PC-3 (cell line): ENCODE data around the gene RPL37. TPM values are rescaled to one million over a fixed set of nuclear protein-coding genes. Genes with fewer than 3 reads are reported as not detected.
A peak's percentile ranks its signal among the peaks of the same experiment; 100 is the strongest.

Experiments used
- ATAC-seq: fragments of 200-7000 bp; cut with Tn5 transposase; 2 replicates; pipeline ENCODE4 v1.9.1; 2020; ENCODE audit warnings: mild to moderate bottlenecking, moderate library complexity
- BruUV-seq: library from RNA; stranded (reverse); fragments of 400-500 nt; replicated peaks from 2 replicates; lab custom pipeline; 2021; lab: Mats Ljungman, UMichigan
- CTCF ChIA-PET: fragments of 300-600 bp; sonication (Branson Sonifier 250); formaldehyde crosslinking; loops from one replicate; lab custom pipeline; 2022; ENCODE audit warnings: antibody characterized with exemption; lab: Charles Lee
- POLR2A ChIA-PET: fragments of 300-600 bp; sonication (Branson Sonifier 250); formaldehyde crosslinking; loops from one replicate; lab custom pipeline; 2022; ENCODE audit warnings: antibody characterized with exemption; ENCODE audit not compliant: unreplicated experiment; lab: Charles Lee
- DNase-seq: peaks from one replicate; pipeline ENCODE4 v3.0.0-alpha.2; 2015
- H2AFZ ChIP-seq: fragments of 300-600 bp; sonication (generic); 2 replicates; pipeline ENCODE4 v1.6.0; 2016; ENCODE audit warnings: antibody characterized with exemption, low read length
- H3F3A ChIP-seq: fragments of 300-600 bp; sonication (generic); one replicate; pipeline ENCODE4 v1.6.0; 2017; ENCODE audit warnings: antibody characterized with exemption, low read length, control low read depth, mild to moderate bottlenecking; ENCODE audit not compliant: unreplicated experiment
- H3K27ac ChIP-seq: fragments of 300-600 bp; sonication (generic); 2 replicates; pipeline ENCODE4 v1.5.1; 2016; ENCODE audit warnings: mild to moderate bottlenecking, low read length
- H3K27me3 ChIP-seq: fragments of 300-600 bp; sonication (generic); 2 replicates; pipeline ENCODE4 v1.6.1; 2016; ENCODE audit warnings: low read length, mixed read lengths
- H3K36me3 ChIP-seq: fragments of 300-600 bp; sonication (generic); 2 replicates; pipeline ENCODE4 v1.6.1; 2016; ENCODE audit warnings: low read depth, mixed run types, low read length, mixed read lengths
- H3K4me1 ChIP-seq: fragments of 300-600 bp; sonication (generic); 2 replicates; pipeline ENCODE4 v1.5.1; 2016; ENCODE audit warnings: low read length; ENCODE audit not compliant: insufficient read depth
- H3K4me2 ChIP-seq: fragments of 300-600 bp; sonication (generic); 2 replicates; pipeline ENCODE4 v1.6.0; 2016; ENCODE audit warnings: low read length
- H3K4me3 ChIP-seq: fragments of 300-600 bp; sonication (generic); 2 replicates; pipeline ENCODE4 v1.5.1; 2016; ENCODE audit warnings: mild to moderate bottlenecking, low read length, mixed read lengths
- H3K79me2 ChIP-seq: fragments of 300-600 bp; sonication (generic); 2 replicates; pipeline ENCODE4 v1.6.1; 2017; ENCODE audit warnings: low read length, mixed read lengths
- H3K9ac ChIP-seq: fragments of 300-600 bp; sonication (generic); 2 replicates; pipeline ENCODE4 v1.6.0; 2016; ENCODE audit warnings: mild to moderate bottlenecking, low read length
- H3K9me2 ChIP-seq: fragments of 300-600 bp; sonication (generic); replicated peaks from 2 replicates; pipeline ENCODE4 v1.6.1; 2016; ENCODE audit warnings: mixed run types, low read length, mixed read lengths
- H3K9me3 ChIP-seq: fragments of 300-600 bp; sonication (generic); 2 replicates; pipeline ENCODE4 v1.6.1; 2016; ENCODE audit warnings: low read length, mixed read lengths
- H4K20me1 ChIP-seq: fragments of 300-600 bp; sonication (generic); 2 replicates; pipeline ENCODE4 v1.6.1; 2016; ENCODE audit warnings: low read length, mixed read lengths
- EZH2 ChIP-seq: fragments of 300-600 bp; sonication (generic); IDR thresholded peaks from one replicate; pipeline ENCODE4 v1.6.1; 2017; ENCODE audit warnings: antibody characterized with exemption, mild to moderate bottlenecking, low read length; ENCODE audit not compliant: unreplicated experiment
- EZH2phosphoT487 ChIP-seq: fragments of 300-600 bp; sonication (generic); IDR thresholded peaks from 2 replicates; pipeline ENCODE4 v1.6.1; 2018; ENCODE audit warnings: mild to moderate bottlenecking, antibody characterized with exemption, low read length, borderline replicate concordance
- intact Hi-C: fragments of 100-400 bp; cut with micrococcal nuclease; formaldehyde crosslinking; loops from 2 replicates; pipeline ENCODE4 v1.9.0; 2023
- total RNA-seq: library from RNA; depleted of rRNA; stranded (reverse); fragments of >200 nt; gene quantifications from 2 replicates; pipeline ENCODE4 v1.2.3, GENCODE V29; 2014
- TF ChIP-seq, protein P1 (sequence below): fragments of 300-600 bp; sonication (generic); conservative IDR thresholded peaks from 2 replicates; pipeline ENCODE4 v1.5.1; 2017; ENCODE audit warnings: antibody characterized with exemption, low read depth, mild to moderate bottlenecking, low read length

The RPL37 gene
- total RNA-seq, 1 experiment from 2014 or later = 2,823 TPM

DNA sequence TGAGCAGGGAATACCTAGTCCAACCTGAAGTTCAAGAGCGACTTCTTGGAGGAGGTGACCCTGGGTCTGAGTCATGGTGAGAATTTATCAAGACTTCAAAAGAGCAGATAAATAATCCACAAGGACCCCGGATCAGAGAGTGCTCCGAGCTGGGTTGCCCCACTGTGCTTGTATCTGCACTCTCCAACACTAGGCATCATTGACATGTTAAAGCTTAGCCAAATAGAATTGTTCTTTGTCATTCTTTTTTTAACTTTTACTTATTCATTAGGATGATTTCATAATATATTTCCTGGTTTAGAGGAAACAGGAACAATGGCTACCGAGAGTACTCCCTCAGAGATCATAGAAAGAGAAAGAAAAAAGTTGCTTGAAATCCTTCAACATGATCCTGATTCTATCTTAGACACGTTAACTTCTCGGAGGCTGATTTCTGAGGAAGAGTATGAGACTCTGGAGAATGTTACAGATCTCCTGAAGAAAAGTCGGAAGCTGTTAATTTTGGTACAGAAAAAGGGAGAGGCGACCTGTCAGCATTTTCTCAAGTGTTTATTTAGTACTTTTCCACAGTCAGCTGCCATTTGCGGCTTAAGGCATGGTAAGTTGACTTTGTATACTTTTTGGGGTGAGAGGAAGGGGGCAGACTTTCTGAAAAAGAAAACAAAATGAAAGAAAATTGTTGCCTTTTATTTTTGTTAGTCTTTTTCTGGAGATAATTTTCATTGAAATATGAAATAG lies 6.2 kb upstream of the RPL37 start, which contains the start of gene CARD6:
Gene CARD6, plus strand, starts transcription at position 300 of the 738 bp plus-strand sequence. Its CDS starts 16 bp downstream, at position 316.
- H4K20me1 ChIP-seq = no peaks in the 10 kb centered on the region
- H3K4me2 ChIP-seq = peak within 1 kb of the TSS; percentile 75
- DNase-seq (peak; percentile 35), ATAC-seq (no peak; the same call in 1 of the 2 replicates)
- POLR2A ChIA-PET = interaction anchor here (0.7 kb wide), 1 partner anchor 377 kb away, joined by 6 read pairs; no protein-coding TSS in a partner anchor
- intact Hi-C loops = no loop called here
- H3K4me3 ChIP-seq = peak within 1 kb of the TSS; percentile 58
- no peaks in the 10 kb centered on the region for H3K27me3 ChIP-seq
- peak within 1 kb of the TSS; percentile 92 for H2AFZ ChIP-seq
- peaks cover 26% of the 10 kb centered on the region for H3K4me1 ChIP-seq
- TF ChIP-seq EZH2 (no peak), EZH2phosphoT487 (no peak)
- TF ChIP-seq, protein P1, sequence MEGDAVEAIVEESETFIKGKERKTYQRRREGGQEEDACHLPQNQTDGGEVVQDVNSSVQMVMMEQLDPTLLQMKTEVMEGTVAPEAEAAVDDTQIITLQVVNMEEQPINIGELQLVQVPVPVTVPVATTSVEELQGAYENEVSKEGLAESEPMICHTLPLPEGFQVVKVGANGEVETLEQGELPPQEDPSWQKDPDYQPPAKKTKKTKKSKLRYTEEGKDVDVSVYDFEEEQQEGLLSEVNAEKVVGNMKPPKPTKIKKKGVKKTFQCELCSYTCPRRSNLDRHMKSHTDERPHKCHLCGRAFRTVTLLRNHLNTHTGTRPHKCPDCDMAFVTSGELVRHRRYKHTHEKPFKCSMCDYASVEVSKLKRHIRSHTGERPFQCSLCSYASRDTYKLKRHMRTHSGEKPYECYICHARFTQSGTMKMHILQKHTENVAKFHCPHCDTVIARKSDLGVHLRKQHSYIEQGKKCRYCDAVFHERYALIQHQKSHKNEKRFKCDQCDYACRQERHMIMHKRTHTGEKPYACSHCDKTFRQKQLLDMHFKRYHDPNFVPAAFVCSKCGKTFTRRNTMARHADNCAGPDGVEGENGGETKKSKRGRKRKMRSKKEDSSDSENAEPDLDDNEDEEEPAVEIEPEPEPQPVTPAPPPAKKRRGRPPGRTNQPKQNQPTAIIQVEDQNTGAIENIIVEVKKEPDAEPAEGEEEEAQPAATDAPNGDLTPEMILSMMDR = peak; percentile 43; the same call in 1 of the 2 replicates
- TSS peak; percentile 82 for BruUV-seq
- peak within 1 kb of the TSS; percentile 39 for H3K27ac ChIP-seq
- no peaks in the 10 kb centered on the region for H3K36me3 ChIP-seq
- H3K9me3 ChIP-seq = no peaks in the 10 kb centered on the region
- no peaks in the 10 kb centered on the region for H3K9me2 ChIP-seq
- H3K79me2 ChIP-seq = no peaks in the 10 kb centered on the region
- H3F3A ChIP-seq = peaks cover 6% of the 10 kb centered on the region
- CTCF ChIA-PET = interaction anchor here (0.6 to 0.7 kb wide), 3 partner anchors 9 to 438 kb away, joined by 3 to 4 read pairs (median 3); no protein-coding TSS in a partner anchor
- peak within 1 kb of the TSS; percentile 56 for H3K9ac ChIP-seq

DNA sequence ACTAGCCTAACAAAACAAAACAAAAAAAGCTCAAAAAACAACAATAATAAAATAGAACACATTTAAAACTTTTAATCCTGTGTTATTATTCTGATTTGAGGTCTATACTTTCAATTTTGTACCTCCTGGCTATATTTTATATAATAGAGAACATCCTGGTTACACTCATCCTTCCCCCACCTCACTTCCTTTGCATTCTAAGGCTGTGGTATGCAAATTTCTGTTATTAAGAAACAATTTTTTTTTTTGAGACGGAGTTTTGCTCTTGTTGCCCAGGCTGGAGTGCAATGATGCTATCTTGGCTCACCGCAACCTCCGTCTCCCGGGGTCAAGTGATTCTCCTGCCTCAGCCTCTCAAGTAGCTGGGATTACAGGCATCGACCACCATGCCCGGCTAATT lies 3.1 kb upstream of the RPL37 start:
- Histone ChIP-seq H4K20me1 (peaks cover 15% of the 10 kb centered on the region), H3K4me1 (peaks cover 35% of the 10 kb centered on the region), H2AFZ (no peak overlapping the region), H3K27me3 (no peaks in the 10 kb centered on the region), H3K27ac (no peak overlapping the region), H3K4me2 (no peak overlapping the region), H3K4me3 (no peak overlapping the region), H3F3A (peaks cover 11% of the 10 kb centered on the region), H3K9ac (no peak overlapping the region), H3K36me3 (peaks cover 17% of the 10 kb centered on the region), H3K9me2 (no peaks in the 10 kb centered on the region), H3K9me3 (no peaks in the 10 kb centered on the region), H3K79me2 (peaks cover 20% of the 10 kb centered on the region)
- TF ChIP-seq, protein P1 = no peak
- TF ChIP-seq EZH2 = no peak
- ChIA-PET CTCF (no interaction called here), POLR2A (no interaction called here)
- ATAC-seq (no peak), DNase-seq (no peak)
- intact Hi-C loops = no loop called here
- BruUV-seq = no TSS peak

DNA sequence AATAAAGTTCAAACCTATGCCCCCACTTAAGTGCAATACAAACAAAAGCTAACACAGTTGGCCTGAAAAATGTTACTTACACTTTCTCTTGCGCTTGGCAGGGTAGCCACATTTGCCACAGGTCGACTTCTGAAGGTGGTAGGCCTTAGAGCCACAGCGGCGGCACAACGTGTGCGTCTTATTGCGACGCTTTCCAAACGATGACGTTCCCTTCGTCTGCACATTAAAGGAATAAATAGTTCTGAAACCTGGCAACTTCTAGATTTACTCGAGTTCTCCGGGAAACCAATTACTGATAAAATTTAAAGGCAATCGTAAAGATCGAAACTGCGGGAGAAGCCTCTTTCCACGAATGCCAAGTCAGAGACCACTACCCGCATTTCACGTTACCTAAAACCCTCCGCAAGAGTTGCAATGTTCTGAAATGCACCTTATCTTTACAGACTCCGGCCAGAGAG lies 602 bp downstream of the RPL37 start:
- ChIA-PET CTCF (no interaction called here), POLR2A (interaction anchor here (0.6 kb wide), 1 partner anchor 153 kb away, joined by 4 read pairs; no protein-coding TSS in a partner anchor)
- Histone ChIP-seq H3K9ac (peak overlapping the region; percentile 98), H4K20me1 (peaks cover 48% of the 10 kb centered on the region), H3K9me3 (no peaks in the 10 kb centered on the region), H3K79me2 (peaks cover 46% of the 10 kb centered on the region), H3K4me1 (peaks cover 28% of the 10 kb centered on the region), H3K27ac (peak overlapping the region; percentile 67), H3K9me2 (no peaks in the 10 kb centered on the region), H3K36me3 (peaks cover 50% of the 10 kb centered on the region), H3K4me3 (peak overlapping the region; percentile 87), H3K4me2 (peak overlapping the region; percentile 89), H3F3A (peaks cover 27% of the 10 kb centered on the region), H3K27me3 (no peaks in the 10 kb centered on the region), H2AFZ (peak overlapping the region; percentile 96; the same call in 1 of the 2 replicates)
- no peak for ATAC-seq
- BruUV-seq = TSS peak; percentile 62
- TF ChIP-seq, protein P1 = no peak
- TF ChIP-seq EZH2 (no peak), EZH2phosphoT487 (no peak)
- no peak for DNase-seq
- intact Hi-C loops = no loop called here
